Kidney epithelial cell (primary cell): ENCODE results near the gene ADPRH. TPM values are rescaled to one million over a fixed set of nuclear protein-coding genes. Genes with fewer than 3 reads are reported as not detected.
"Not testable (repeated sequence)": the region's sequence is repeated elsewhere in the genome, so short reads cannot be mapped to it uniquely, and the experiment has no call there.

Source experiments
- DNase-seq: peaks from one replicate; pipeline ENCODE4 v3.0.0-alpha.2; 2010; ENCODE audit warnings: low read depth
- H3K27me3 ChIP-seq: 2 replicates; pipeline ENCODE4 v1.6.0; 2011; ENCODE audit warnings: low read length; ENCODE audit not compliant: control insufficient read depth, insufficient read depth
- H3K36me3 ChIP-seq: 2 replicates; pipeline ENCODE4 v1.5.1; 2011; ENCODE audit warnings: low read length; ENCODE audit not compliant: control insufficient read depth, insufficient read depth
- H3K4me3 ChIP-seq: 2 replicates; pipeline ENCODE4 v1.5.1; 2011; ENCODE audit warnings: low read depth, mild to moderate bottlenecking, control low read depth, low read length
- CTCF ChIP-seq: IDR thresholded peaks from 2 replicates; pipeline ENCODE4 v1.5.1; 2011; ENCODE audit warnings: mild to moderate bottlenecking, moderate library complexity, low read length, control low read depth, inconsistent platforms; ENCODE audit not compliant: insufficient read depth, poor library complexity, severe bottlenecking
- total RNA-seq: library from RNA; depleted of rRNA; stranded (reverse); fragments of >200 nt; gene quantifications from 2 replicates; pipeline ENCODE4 v1.2.3, GENCODE V29; 2015

Gene ADPRH
- total RNA-seq, 1 donor from 2014 or later, result 7.3 TPM

- DNase-seq, result no peak
- H3K4me3 ChIP-seq, result no peak overlapping the region
- H3K36me3 ChIP-seq, result no peaks in the 10 kb centered on the region
- H3K27me3 ChIP-seq, result no peaks in the 10 kb centered on the region
- no peak for TF ChIP-seq CTCF
Measured at GRCh38 chr3:119550192-119550910, 28.9 kb upstream of the ADPRH start.

- Histone ChIP-seq H3K27me3 (no peaks in the 10 kb centered on the region), H3K4me3 (no peak overlapping the region), H3K36me3 (no peaks in the 10 kb centered on the region)
- DNase-seq, result no peak
- TF ChIP-seq CTCF, result no peak
Measured at GRCh38 chr3:119551598-119551997, 27.7 kb upstream of the ADPRH start.

GRCh38 chr3:119552928-119553327, 26.4 kb upstream of the ADPRH start:
- not testable (repeated sequence) for DNase-seq, H3K27me3 ChIP-seq, H3K4me3 ChIP-seq, H3K36me3 ChIP-seq

GRCh38 chr3:119553823-119554415, 25.4 kb upstream of the ADPRH start:
- no peak for TF ChIP-seq CTCF
- Histone ChIP-seq H3K27me3 (no peaks in the 10 kb centered on the region), H3K4me3 (no peak overlapping the region), H3K36me3 (no peaks in the 10 kb centered on the region)
- no peak for DNase-seq

- no peak for DNase-seq
- TF ChIP-seq CTCF, result no peak
- H3K4me3 ChIP-seq, result no peak overlapping the region
- H3K36me3 ChIP-seq, result no peaks in the 10 kb centered on the region
- H3K27me3 ChIP-seq, result no peaks in the 10 kb centered on the region
Measured at GRCh38 chr3:119555309-119555735, 24.0 kb upstream of the ADPRH start.

- no peak for TF ChIP-seq CTCF
- Histone ChIP-seq H3K27me3 (no peaks in the 10 kb centered on the region), H3K4me3 (no peak overlapping the region), H3K36me3 (no peaks in the 10 kb centered on the region)
- DNase-seq, result no peak
Measured at GRCh38 chr3:119555929-119556328, 23.4 kb upstream of the ADPRH start.
